Ovary (tissue), 9 donors: ENCODE results near the gene KLHL6. TPM values are rescaled to one million over a fixed set of nuclear protein-coding genes. Genes with fewer than 3 reads are reported as not detected.

Experiments used
- DNase-seq, 5 donors: peaks; one replicate each; pipeline ENCODE4 v3.0.0-alpha.2; 2019 to 2020
- H3K27ac ChIP-seq, 2 donors: fragments of 200-600 bp; one replicate each; pipeline versions ENCODE4 v1.5.1 to v1.8.0; 2019 to 2022
- H3K27me3 ChIP-seq: fragments of 200-600 bp; one replicate; pipeline ENCODE4 v1.8.0; 2022
- H3K36me3 ChIP-seq: fragments of 200-600 bp; sonication (generic); one replicate; pipeline ENCODE4 v1.5.1; 2019
- H3K4me1 ChIP-seq: one replicate; pipeline ENCODE4 v1.8.1; 2013; ENCODE audit warnings: mild to moderate bottlenecking, moderate library complexity; ENCODE audit not compliant: insufficient read depth
- H3K4me3 ChIP-seq: fragments of 200-600 bp; sonication (generic); one replicate; pipeline ENCODE4 v1.5.1; 2017
- H3K9me3 ChIP-seq, 2 donors: fragments of 200-600 bp in 1 of 2; sonication (generic) in 1 of 2; one replicate each; pipeline versions ENCODE4 v1.5.1 to v1.8.1; 2013 to 2019; ENCODE audit warnings: mild to moderate bottlenecking in 1 of 2, moderate library complexity in 1 of 2
- EP300 ChIP-seq: sonication (generic); formaldehyde crosslinking; IDR thresholded peaks from one replicate; pipeline ENCODE4 v1.6.1; 2017; ENCODE audit warnings: antibody characterized with exemption
- POLR2A ChIP-seq: fragments of 450-650 bp; IDR thresholded peaks from one replicate; pipeline ENCODE4 v1.6.1; 2017; ENCODE audit warnings: antibody characterized with exemption, mild to moderate bottlenecking, moderate library complexity
- WGBS, 3 donors: extraction: QIAGEN DNeasy Blood & Tissue Kit in 1 of 3; methylation state at CpG; one replicate each; pipeline versions ENCODE4 v1.1.5 to v1.1.7; 2013 to 2017; 5-methylcytosine and 5-hydroxymethylcytosine counted together
- intact Hi-C, 4 donors: fragments of 100-400 bp; cut with DNase I; formaldehyde crosslinking; loops; one replicate each; pipeline versions ENCODE4 v1.11.0 to v1.15.1; 2022 to 2023
- polyA plus RNA-seq, 2 donors: library from polyadenylated mRNA; stranded (reverse); fragments of 200-250 nt in 1 of 2; fragments of 350-450 nt in 1 of 2; fragmentation: Illumina TruSeq in 1 of 2; extraction: RNeasy Lipid Tissue Mini Kit (QIAGEN cat#74804) in 1 of 2; gene quantifications; one replicate each; pipeline ENCODE4 v1.2.3, GENCODE V29; 2013 to 2014
- small RNA-seq: library from RNA; depleted of rRNA; stranded (forward); fragments of <200 nt; gene quantifications from one replicate; pipeline ENCODE3, GENCODE V24; 2016
- total RNA-seq, 7 donors: library from RNA; depleted of rRNA in 2 of 7; stranded (reverse); fragments of >200 nt in 2 of 7; fragmentation: NEBNext Ultra II Directional in 3 of 7; extraction: Animal tissue kit (Norgen Biotek cat#: 25700) in 3 of 7; gene quantifications; one replicate each; pipeline versions ENCODE4 v1.1.0 to v1.2.4, GENCODE V29; 2016 to 2023
- TF ChIP-seq, protein P1 (sequence below), 3 donors: fragments of 450-650 bp in 2 of 3; fragments of 200-600 bp in 1 of 3; IDR thresholded peaks; one replicate each; pipeline versions ENCODE4 v1.5.1 to v1.8.0; 2016 to 2022; ENCODE audit warnings: antibody characterized with exemption in 3 of 3, mild to moderate bottlenecking in 1 of 3
- donor health status: DM: no; HTN: no; CAD: no; lungs with moderate emphysema.
- donor health status: DM: no; HTN: no; CAD: no.
- donor health status: Bipolar disorder and iron deficiency.
- donor health status: DM: yes; HTN: yes; CAD: no.
- donor health status: DM: no; HTN: no; CAD: no.
- donor health status: DM: yes; HTN: yes; CAD: no.

Gene KLHL6
- total and polyA plus RNA-seq, 9 donors, result 0.21 to 3.9 (median 0.92) TPM

DNA sequence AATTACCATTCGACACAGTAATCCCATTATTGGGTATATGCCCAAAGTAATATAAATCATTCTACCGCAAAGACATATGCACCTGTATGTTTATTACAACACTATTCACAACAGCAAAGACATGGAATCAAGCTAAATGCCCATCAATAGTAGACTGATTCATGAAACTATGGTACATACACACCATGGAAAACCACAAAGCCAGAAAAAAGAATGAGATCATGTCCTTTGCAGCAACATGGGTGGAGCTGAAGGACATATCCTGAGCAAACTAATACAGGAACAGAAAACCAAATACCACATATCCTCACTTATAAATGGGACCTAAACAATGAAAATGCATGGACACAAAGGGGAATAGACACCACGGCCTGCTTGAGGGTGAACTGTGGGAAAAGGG lies 116.0 kb downstream of the KLHL6 start:
- Histone ChIP-seq H3K27ac (no peak overlapping the region), H3K27me3 (no peaks in the 10 kb centered on the region), H3K9me3 (no peaks in the 10 kb centered on the region), H3K4me3 (no peak overlapping the region), H3K4me1 (no peaks in the 10 kb centered on the region), H3K36me3 (no peaks in the 10 kb centered on the region)
- WGBS, 3 donors, result 85 to 87% (median 85%) methylated on average over 3 of the region's 3 CpGs
- TF ChIP-seq, protein P1, sequence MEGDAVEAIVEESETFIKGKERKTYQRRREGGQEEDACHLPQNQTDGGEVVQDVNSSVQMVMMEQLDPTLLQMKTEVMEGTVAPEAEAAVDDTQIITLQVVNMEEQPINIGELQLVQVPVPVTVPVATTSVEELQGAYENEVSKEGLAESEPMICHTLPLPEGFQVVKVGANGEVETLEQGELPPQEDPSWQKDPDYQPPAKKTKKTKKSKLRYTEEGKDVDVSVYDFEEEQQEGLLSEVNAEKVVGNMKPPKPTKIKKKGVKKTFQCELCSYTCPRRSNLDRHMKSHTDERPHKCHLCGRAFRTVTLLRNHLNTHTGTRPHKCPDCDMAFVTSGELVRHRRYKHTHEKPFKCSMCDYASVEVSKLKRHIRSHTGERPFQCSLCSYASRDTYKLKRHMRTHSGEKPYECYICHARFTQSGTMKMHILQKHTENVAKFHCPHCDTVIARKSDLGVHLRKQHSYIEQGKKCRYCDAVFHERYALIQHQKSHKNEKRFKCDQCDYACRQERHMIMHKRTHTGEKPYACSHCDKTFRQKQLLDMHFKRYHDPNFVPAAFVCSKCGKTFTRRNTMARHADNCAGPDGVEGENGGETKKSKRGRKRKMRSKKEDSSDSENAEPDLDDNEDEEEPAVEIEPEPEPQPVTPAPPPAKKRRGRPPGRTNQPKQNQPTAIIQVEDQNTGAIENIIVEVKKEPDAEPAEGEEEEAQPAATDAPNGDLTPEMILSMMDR (IDR thresholded peaks at IDR 0.05), result no peak
- TF ChIP-seq POLR2A (no peak), EP300 (no peak)
- DNase-seq, result no peak
- intact Hi-C loops, result no loop called here

DNA sequence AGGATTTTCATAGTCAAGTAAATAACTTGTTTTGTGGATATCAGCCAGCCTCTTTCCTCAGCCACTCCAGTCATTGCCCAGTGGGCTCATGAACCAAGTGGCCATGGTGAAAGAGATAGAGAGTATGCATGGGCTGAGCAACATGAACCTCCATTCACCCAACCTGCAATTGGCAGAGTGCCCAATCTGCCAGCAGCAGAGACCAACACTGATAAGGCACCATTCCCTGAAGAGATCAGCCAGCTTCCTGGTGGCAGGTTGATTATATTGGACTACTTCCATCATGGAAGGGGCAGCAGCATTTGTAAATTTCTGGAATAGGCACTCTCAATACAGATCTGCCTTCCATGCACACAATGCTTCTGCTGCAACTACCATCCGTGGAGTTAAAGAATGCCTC lies 116.8 kb downstream of the KLHL6 start:
- no peaks in the 10 kb centered on the region for H3K4me1 ChIP-seq
- no peaks in the 10 kb centered on the region for H3K27me3 ChIP-seq
- H3K36me3 ChIP-seq, result no peaks in the 10 kb centered on the region
- no peak overlapping the region for H3K27ac ChIP-seq
- WGBS, 3 donors, result 77 to 91% (median 87%) methylated on average over 1 of the region's 1 CpG
- no peaks in the 10 kb centered on the region for H3K9me3 ChIP-seq
- intact Hi-C loops, result no loop called here
- TF ChIP-seq EP300 (no peak), POLR2A (no peak)
- TF ChIP-seq, protein P1 (IDR thresholded peaks at IDR 0.05), result no peak
- H3K4me3 ChIP-seq, result no peak overlapping the region
- DNase-seq, result no peak

DNA sequence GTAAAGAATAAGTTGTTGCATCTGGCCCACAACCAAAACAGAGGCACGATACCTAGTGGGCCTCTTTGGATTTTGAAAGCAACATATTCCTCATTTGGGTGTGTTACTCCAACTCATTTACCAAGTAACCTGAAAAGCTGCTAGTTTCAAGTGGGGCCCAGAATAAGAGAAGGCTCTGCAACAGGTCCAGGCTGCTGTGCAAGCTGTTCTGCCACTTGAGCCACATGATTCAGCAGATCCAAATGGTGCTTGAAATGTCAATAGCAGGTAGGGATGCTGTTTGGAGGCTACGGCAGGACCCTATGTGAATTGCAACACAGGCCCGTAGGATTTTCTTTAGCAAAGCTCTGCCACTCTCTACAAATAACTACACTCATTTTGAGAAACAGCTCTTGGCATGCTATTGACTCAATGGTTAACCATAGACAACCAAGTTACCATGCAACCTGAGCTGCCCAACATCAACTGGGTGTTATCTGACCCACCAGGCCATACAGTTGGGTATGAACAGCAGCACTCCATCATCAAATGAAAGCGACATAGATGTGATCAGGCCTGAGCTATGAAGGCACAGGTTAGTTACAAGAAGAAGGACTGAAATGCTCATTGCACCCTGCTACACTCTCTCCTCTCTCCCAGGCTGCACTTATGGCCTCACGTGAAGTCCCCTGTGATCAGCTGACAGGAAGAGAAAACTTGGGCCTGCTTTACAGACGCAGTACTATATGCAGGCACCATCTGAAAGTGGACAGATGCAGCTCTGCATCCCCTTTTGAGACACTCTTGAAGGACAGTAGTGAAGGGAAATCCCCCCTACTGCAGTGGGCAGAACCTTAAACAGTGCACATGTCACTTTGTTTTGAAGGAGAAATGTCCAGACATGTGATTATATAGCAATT lies 117.6 kb downstream of the KLHL6 start:
- intact Hi-C loops, result no loop called here
- no peaks in the 10 kb centered on the region for H3K4me1 ChIP-seq
- H3K27me3 ChIP-seq, result no peaks in the 10 kb centered on the region
- no peak overlapping the region for H3K27ac ChIP-seq
- no peak overlapping the region for H3K4me3 ChIP-seq
- WGBS, 3 donors, result 81 to 84% (median 84%) methylated on average over 6 of the region's 6 CpGs
- no peaks in the 10 kb centered on the region for H3K36me3 ChIP-seq
- no peaks in the 10 kb centered on the region for H3K9me3 ChIP-seq
- TF ChIP-seq EP300 (no peak), POLR2A (no peak)
- TF ChIP-seq, protein P1 (IDR thresholded peaks at IDR 0.05), result no peak
- no peak for DNase-seq

Small RNA genes within 50 kb of the gene (small RNA-seq; reads per million reads assigned to genes)
- gene RF00092 (not detected), gene RF00394 (not detected), gene RF01241 (not detected), gene SNORA63D (2.8 reads per million, percentile 75 among the genes with 10 or more reads in this experiment)

Other genes with a start within 250 kb of the KLHL6 start
- gene MCF2L2, start 127.1 kb downstream of the KLHL6 start, total RNA-seq, result 1 to 10 TPM in 3 of 7 donors, under 1 TPM in 4; 0.12 to 1.1 (median 0.61) TPM
- gene MCF2L2, start 127.1 kb downstream of the KLHL6 start, polyA plus RNA-seq, result 1 to 10 TPM in 1 of 2 donors, under 1 TPM in 1; 0.39 to 2.2 TPM
- gene KLHL24, start 79.9 kb upstream of the KLHL6 start, total RNA-seq, result 100 to 1,000 TPM in 2 of 7 donors, 10 to 100 TPM in 5; 45.7 to 135 (median 79.1) TPM
- gene KLHL24, start 79.9 kb upstream of the KLHL6 start, polyA plus RNA-seq, result 10 to 100 TPM; 17.7 to 22.5 TPM
- 10 to 100 TPM; 17.8 to 35.5 (median 27.2) TPM for gene YEATS2, start 142.1 kb upstream of the KLHL6 start, total RNA-seq
- gene YEATS2, start 142.1 kb upstream of the KLHL6 start, polyA plus RNA-seq, result 10 to 100 TPM; 11.3 to 21.9 TPM